GM21529 (cell line): ENCODE measurements around the gene AHI1.
A peak's percentile ranks its signal among the peaks of the same experiment; 100 is the strongest.

Source experiments
- ATAC-seq: cut with Tn5 transposase; IDR thresholded peaks from one replicate; pipeline ENCODE4 v1.9.1; 2021; ENCODE audit not compliant: unreplicated experiment

The AHI1 gene

DNA sequence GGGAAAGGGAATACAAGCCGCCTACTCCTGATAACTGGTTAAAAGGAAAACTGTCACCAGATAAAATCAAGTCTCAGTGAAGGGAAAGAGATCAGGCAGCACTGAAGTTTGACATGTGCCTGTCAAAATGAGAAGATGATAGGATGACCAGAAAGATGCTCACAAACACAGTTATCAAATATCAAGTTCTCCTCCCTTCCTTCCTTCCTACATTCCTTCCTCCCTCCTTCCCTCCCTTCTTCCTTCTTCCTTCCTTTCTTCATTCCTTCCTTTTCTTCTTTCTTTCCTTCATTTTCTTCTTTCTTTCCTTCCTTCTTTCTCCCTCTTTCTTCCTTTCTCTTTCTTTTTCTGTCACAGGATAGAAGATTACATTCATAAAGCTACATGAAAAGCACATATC is 261.2 kb downstream of the AHI1 start:
- ATAC-seq = no peak

GRCh38 chr6:135235716-135236115 is 261.8 kb downstream of the AHI1 start:
- no peak for ATAC-seq

GRCh38 chr6:135234492-135234780 is 263.1 kb downstream of the AHI1 start:
- no peak for ATAC-seq

GRCh38 chr6:135233686-135234491 is 263.7 kb downstream of the AHI1 start:
- ATAC-seq = peak; percentile 72
